ENCODE data around the gene RDH13. TPM values are rescaled to one million over a fixed set of nuclear protein-coding genes. Genes with fewer than 3 reads are reported as not detected.

RDH13 gene
- total RNA-seq, 1 experiment from 2014 or later, result 80.4 TPM

DNA sequence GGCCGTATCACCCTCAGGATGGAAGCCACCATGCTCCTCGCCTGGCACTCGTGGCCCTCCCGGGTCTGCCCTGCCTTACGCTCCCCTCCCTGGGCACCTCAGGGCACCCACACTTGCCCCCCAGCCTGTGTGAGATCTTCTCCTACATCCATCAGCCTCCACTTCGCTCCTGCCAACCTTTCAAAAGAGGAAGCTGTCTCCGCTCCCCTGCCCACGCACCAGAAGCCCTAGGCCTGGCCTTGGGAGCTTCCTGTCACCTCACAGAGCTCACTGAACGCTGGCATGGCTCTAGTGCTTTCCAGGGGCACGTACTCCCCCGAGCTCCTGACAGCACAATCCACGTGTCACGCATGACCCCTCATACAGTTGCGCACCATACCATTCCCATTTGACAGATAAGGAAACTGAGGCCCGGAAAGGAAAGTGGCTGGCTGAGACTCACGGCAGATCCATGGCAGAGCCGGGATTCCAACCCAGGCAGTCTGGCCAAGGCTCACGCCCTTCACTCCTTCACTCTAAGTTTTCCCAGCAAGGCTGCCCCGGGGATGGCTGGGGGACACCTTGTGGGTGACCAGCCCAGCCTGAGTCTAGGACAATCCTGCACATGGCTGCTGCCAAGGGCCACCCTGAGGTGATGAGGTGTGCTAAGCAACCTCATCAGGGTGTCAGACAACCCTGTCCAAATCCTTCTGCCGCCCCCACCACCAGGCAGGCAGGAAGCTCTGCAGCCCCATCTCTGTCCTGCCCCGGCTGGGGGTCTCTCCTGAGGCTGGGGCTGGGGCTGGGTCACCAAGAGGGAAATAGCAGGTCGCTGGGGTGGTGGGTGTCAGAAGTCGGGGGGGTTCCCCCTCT, 35.1 kb upstream of the RDH13 start:
- no peaks in the 10 kb centered on the region for H3K79me2 ChIP-seq (ENCODE audit: low read length)
- ChIA-PET POLR2A (ENCODE audit: unreplicated experiment) (no interaction called here), CTCF (no interaction called here)
- H3K9ac ChIP-seq (ENCODE audit: low read length), result no peak overlapping the region
- H3K27me3 ChIP-seq (ENCODE audit: low read length), result no peaks in the 10 kb centered on the region
- no peak overlapping the region for H3K4me3 ChIP-seq (ENCODE audit: low read length)
- H3K4me1 ChIP-seq (ENCODE audit: insufficient read depth, low read length), result no peaks in the 10 kb centered on the region
- no TSS peak for BruUV-seq (replicated peaks)
- H3K36me3 ChIP-seq (ENCODE audit: low read depth, low read length), result peaks cover 3% of the 10 kb centered on the region; the same call in 1 of the 2 replicates
- no peak for DNase-seq
- no peak for ATAC-seq
- H2AFZ ChIP-seq (ENCODE audit: low read length), result no peak overlapping the region
- no peak for TF ChIP-seq EZH2phosphoT487 (IDR thresholded peaks at IDR 0.05; ENCODE audit: borderline replicate concordance, low read length)
- TF ChIP-seq, protein P1, sequence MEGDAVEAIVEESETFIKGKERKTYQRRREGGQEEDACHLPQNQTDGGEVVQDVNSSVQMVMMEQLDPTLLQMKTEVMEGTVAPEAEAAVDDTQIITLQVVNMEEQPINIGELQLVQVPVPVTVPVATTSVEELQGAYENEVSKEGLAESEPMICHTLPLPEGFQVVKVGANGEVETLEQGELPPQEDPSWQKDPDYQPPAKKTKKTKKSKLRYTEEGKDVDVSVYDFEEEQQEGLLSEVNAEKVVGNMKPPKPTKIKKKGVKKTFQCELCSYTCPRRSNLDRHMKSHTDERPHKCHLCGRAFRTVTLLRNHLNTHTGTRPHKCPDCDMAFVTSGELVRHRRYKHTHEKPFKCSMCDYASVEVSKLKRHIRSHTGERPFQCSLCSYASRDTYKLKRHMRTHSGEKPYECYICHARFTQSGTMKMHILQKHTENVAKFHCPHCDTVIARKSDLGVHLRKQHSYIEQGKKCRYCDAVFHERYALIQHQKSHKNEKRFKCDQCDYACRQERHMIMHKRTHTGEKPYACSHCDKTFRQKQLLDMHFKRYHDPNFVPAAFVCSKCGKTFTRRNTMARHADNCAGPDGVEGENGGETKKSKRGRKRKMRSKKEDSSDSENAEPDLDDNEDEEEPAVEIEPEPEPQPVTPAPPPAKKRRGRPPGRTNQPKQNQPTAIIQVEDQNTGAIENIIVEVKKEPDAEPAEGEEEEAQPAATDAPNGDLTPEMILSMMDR (conservative IDR thresholded peaks at IDR 0.05; ENCODE audit: low read depth, low read length), result no peak
- no peak for TF ChIP-seq EZH2 (IDR thresholded peaks at IDR 0.05; ENCODE audit: low read length, unreplicated experiment)
- H3K9me2 ChIP-seq (replicated peaks; ENCODE audit: low read length), result no peaks in the 10 kb centered on the region
- no peak overlapping the region for H3K27ac ChIP-seq (ENCODE audit: low read length)
- no peak overlapping the region for H3K4me2 ChIP-seq (ENCODE audit: low read length)
- no peaks in the 10 kb centered on the region for H3K9me3 ChIP-seq (ENCODE audit: low read length)
- intact Hi-C loops (cut with micrococcal nuclease), result no loop called here
- no peaks in the 10 kb centered on the region for H3F3A ChIP-seq (ENCODE audit: low read length, unreplicated experiment)
- H4K20me1 ChIP-seq (ENCODE audit: low read length), result 0 out of 2 replicates have a peak, but pooled peaks cover 3% of the 10 kb centered on the region

DNA sequence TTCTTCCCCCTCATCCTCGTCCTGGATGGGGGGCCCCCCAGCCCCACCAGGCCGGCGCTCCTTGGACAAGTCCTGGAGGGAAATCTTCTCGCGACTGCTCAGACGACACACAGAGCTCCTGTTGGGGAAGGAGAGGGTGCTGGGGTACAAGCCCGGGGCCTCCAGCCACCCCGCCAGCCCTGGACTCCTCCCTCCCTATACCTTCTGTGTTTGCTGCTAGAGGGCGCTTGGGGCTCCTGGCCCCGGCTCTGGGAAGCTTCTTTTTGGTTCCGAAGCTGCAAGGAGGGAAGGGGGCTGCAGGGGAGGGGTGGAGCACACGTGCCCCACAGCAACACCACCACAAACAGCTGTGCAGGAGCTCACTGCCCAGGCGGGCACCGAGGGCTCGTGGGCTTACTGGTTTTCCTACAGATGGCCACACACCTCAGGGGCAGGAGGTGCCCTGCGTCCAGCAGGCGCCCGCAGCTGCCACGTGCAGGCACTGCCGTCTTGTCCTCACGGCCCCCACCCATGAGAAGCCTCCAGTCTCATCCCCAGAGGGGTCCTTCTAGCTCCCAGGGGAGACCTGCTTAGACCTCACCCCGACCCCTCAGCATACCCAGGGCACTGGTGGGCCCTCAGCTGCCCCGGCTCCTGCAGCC, 33.2 kb upstream of the RDH13 start:
- 0 out of 2 replicates have a peak, but pooled peaks cover 3% of the 10 kb centered on the region for H4K20me1 ChIP-seq (ENCODE audit: low read length)
- H3K27me3 ChIP-seq (ENCODE audit: low read length), result no peaks in the 10 kb centered on the region
- no peak overlapping the region for H3K9ac ChIP-seq (ENCODE audit: low read length)
- no TSS peak for BruUV-seq (replicated peaks)
- no peak overlapping the region for H2AFZ ChIP-seq (ENCODE audit: low read length)
- H3K79me2 ChIP-seq (ENCODE audit: low read length), result no peaks in the 10 kb centered on the region
- intact Hi-C loops (cut with micrococcal nuclease), result no loop called here
- ATAC-seq (peak; percentile 41), DNase-seq (no peak)
- ChIA-PET POLR2A (ENCODE audit: unreplicated experiment) (no interaction called here), CTCF (no interaction called here)
- H3K4me3 ChIP-seq (ENCODE audit: low read length), result no peak overlapping the region
- no peak overlapping the region for H3K4me2 ChIP-seq (ENCODE audit: low read length)
- H3K9me2 ChIP-seq (replicated peaks; ENCODE audit: low read length), result no peaks in the 10 kb centered on the region
- H3K9me3 ChIP-seq (ENCODE audit: low read length), result no peaks in the 10 kb centered on the region
- TF ChIP-seq EZH2phosphoT487 (IDR thresholded peaks at IDR 0.05; ENCODE audit: borderline replicate concordance, low read length), result no peak
- TF ChIP-seq, protein P1 (conservative IDR thresholded peaks at IDR 0.05; ENCODE audit: low read depth, low read length), result peak; percentile 29; the same call in 1 of the 2 replicates
- H3F3A ChIP-seq (ENCODE audit: low read length, unreplicated experiment), result no peaks in the 10 kb centered on the region
- H3K36me3 ChIP-seq (ENCODE audit: low read depth, low read length), result peaks cover 10% of the 10 kb centered on the region; the same call in 1 of the 2 replicates
- H3K27ac ChIP-seq (ENCODE audit: low read length), result no peak overlapping the region
- H3K4me1 ChIP-seq (ENCODE audit: insufficient read depth, low read length), result no peaks in the 10 kb centered on the region

All from PC-3 (cell line).